Osteocyte (in vitro differentiated cells): Measurements from ENCODE around the gene NUDT3. TPM values are rescaled to one million over a fixed set of nuclear protein-coding genes. Genes with fewer than 3 reads are reported as not detected.

Source experiments
- DNase-seq: peaks from one replicate; pipeline ENCODE4 v3.0.0; 2021; ENCODE audit warnings: mixed read lengths; ENCODE audit not compliant: unreplicated experiment; ENCODE audit errors: extremely low spot score
- H3K27ac Mint-ChIP-seq: one replicate; pipeline ENCODE4 v1.8.0; 2021; ENCODE audit warnings: mild to moderate bottlenecking, mixed read lengths; ENCODE audit not compliant: unreplicated experiment
- H3K27me3 Mint-ChIP-seq: one replicate; pipeline ENCODE4 v1.8.0; 2021; ENCODE audit warnings: mixed read lengths; ENCODE audit not compliant: unreplicated experiment
- H3K36me3 Mint-ChIP-seq: one replicate; pipeline ENCODE4 v1.8.0; 2021; ENCODE audit warnings: mixed read lengths; ENCODE audit not compliant: unreplicated experiment
- H3K4me1 Mint-ChIP-seq: one replicate; pipeline ENCODE4 v1.8.0; 2021; ENCODE audit warnings: mixed read lengths; ENCODE audit not compliant: unreplicated experiment
- H3K4me3 Mint-ChIP-seq: one replicate; pipeline ENCODE4 v1.8.0; 2021; ENCODE audit warnings: mild to moderate bottlenecking, moderate library complexity, mixed read lengths; ENCODE audit not compliant: unreplicated experiment
- H3K9me3 Mint-ChIP-seq: one replicate; pipeline ENCODE4 v1.8.0; 2021; ENCODE audit warnings: mixed read lengths; ENCODE audit not compliant: unreplicated experiment
- total RNA-seq: library from RNA; stranded (reverse); gene quantifications from 2 replicates; pipeline ENCODE4 v1.2.1, GENCODE V29; 2021
- TF ChIP-seq, protein P1 (sequence below): fragments of 200-600 bp; sonication (generic); IDR thresholded peaks from 2 replicates; pipeline ENCODE4 v1.5.0; 2021; ENCODE audit warnings: antibody characterized with exemption, mild to moderate bottlenecking, moderate library complexity

NUDT3 gene
- total RNA-seq, 1 donor from 2014 or later = 32.0 TPM

DNA sequence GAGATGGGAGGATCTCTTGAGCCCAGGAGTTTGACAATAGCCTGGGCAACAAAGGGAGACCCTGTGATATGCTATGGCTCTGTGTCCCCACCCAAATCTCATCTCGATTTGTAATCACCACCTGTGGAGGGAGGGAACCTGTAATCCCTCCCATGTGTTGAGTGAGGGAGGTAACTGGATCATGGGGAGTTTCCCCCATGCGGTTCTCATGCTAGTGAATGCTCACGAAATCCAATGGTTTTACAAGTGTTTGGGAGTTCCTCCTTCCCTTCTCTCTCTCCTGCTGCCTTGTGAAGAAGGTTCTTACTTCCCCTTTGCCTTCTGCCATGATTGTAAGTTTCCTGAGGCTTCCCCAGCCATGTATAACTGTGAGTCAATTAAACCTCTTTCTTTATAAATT lies 3.4 kb downstream of the NUDT3 start:
- no peak overlapping the region for H3K4me3 Mint-ChIP-seq
- H3K9me3 Mint-ChIP-seq = no peaks in the 10 kb centered on the region
- no peaks in the 10 kb centered on the region for H3K27me3 Mint-ChIP-seq
- TF ChIP-seq, protein P1, sequence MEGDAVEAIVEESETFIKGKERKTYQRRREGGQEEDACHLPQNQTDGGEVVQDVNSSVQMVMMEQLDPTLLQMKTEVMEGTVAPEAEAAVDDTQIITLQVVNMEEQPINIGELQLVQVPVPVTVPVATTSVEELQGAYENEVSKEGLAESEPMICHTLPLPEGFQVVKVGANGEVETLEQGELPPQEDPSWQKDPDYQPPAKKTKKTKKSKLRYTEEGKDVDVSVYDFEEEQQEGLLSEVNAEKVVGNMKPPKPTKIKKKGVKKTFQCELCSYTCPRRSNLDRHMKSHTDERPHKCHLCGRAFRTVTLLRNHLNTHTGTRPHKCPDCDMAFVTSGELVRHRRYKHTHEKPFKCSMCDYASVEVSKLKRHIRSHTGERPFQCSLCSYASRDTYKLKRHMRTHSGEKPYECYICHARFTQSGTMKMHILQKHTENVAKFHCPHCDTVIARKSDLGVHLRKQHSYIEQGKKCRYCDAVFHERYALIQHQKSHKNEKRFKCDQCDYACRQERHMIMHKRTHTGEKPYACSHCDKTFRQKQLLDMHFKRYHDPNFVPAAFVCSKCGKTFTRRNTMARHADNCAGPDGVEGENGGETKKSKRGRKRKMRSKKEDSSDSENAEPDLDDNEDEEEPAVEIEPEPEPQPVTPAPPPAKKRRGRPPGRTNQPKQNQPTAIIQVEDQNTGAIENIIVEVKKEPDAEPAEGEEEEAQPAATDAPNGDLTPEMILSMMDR = no peak
- peak overlapping the region; percentile 54 for H3K27ac Mint-ChIP-seq
- DNase-seq = no peak
- H3K4me1 Mint-ChIP-seq = peaks cover 51% of the 10 kb centered on the region
- H3K36me3 Mint-ChIP-seq = peaks cover 2% of the 10 kb centered on the region

DNA sequence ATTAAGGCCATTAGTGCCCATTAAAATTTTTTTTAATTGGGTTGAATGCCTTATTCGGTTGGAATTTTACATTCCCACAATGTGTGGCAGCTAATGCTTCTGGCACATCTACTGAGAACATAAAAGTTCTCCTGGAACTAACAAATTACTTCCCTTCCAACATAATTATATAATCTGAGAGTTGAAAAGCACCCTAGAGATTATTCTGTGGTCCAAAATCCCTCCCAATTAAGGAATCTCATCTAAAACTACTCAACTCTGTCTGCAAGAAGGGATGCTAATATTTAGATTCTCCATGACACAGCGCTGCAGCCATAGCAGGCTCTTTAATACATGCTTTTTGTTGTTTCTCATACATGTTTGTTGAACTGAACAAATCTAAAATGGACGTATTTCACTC lies 4.0 kb downstream of the NUDT3 start:
- Mint-ChIP-seq H3K36me3 (peaks cover 2% of the 10 kb centered on the region), H3K4me3 (no peak overlapping the region), H3K9me3 (no peaks in the 10 kb centered on the region), H3K27me3 (no peaks in the 10 kb centered on the region), H3K4me1 (peaks cover 51% of the 10 kb centered on the region), H3K27ac (no peak overlapping the region)
- DNase-seq = no peak
- TF ChIP-seq, protein P1 = no peak

DNA sequence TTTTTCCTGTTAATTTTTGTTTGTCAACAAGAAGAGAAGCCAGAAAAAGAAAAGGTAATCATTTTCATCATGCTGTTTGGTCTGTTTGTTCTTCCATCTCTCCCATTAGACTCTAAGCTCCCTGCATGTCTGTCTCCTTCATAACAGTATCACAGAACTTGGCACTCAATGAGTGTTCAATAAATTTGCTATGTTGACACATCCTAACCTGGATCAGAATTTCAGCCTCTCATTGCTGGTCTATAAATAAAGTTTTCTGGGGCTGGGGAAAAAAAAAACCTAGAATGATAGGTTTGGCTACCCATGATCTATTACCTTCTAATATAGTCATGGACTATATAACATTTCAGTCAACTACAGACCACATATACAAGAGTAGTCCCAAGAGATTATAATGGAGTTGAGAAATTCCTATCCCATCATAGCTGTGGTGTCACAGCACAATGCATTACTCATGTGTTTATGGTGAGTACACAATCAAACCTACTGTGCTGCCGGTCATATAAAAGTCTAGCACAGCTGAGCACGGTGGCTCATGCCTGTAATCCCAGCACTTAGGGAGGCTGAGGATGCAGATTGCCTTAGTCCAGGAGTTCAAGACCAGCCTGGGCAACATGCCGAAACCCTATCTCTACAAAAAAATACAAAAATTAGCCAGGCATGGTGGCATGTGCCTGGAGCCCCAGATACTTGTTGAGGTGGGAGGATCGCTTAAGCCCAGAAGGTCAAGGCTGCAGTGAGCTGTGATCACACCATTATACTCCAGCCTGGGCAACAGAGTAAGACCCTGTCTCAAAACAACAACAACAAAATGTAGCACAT lies 5.9 kb downstream of the NUDT3 start:
- peaks cover 2% of the 10 kb centered on the region for H3K36me3 Mint-ChIP-seq
- H3K4me3 Mint-ChIP-seq = no peak overlapping the region
- no peak for DNase-seq
- TF ChIP-seq, protein P1 = no peak
- H3K9me3 Mint-ChIP-seq = no peaks in the 10 kb centered on the region
- H3K4me1 Mint-ChIP-seq = peaks cover 48% of the 10 kb centered on the region
- no peaks in the 10 kb centered on the region for H3K27me3 Mint-ChIP-seq
- no peak overlapping the region for H3K27ac Mint-ChIP-seq

DNA sequence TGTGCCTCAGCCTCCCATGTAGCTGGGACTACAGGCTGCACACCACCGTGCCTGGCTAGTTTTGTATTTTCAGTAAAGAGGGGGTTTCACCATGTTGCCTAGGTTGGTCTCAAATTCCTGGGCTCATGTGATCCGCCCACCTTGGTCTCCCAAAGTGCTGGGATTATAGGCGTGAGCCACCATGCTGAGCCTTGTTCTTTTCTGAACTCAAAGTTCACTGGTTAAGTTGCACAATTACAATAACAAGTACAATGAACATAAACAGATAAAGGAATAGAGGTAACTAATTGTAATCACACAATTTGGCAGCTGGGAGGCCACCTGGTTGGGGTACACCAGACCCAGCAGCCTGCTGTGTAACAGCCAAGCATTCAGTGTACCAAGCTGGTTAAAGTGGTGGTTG lies 6.7 kb downstream of the NUDT3 start:
- H3K4me3 Mint-ChIP-seq = no peak overlapping the region
- H3K27ac Mint-ChIP-seq = no peak overlapping the region
- TF ChIP-seq, protein P1 = no peak
- peaks cover 2% of the 10 kb centered on the region for H3K36me3 Mint-ChIP-seq
- no peaks in the 10 kb centered on the region for H3K9me3 Mint-ChIP-seq
- no peak for DNase-seq
- H3K4me1 Mint-ChIP-seq = peaks cover 52% of the 10 kb centered on the region
- H3K27me3 Mint-ChIP-seq = no peaks in the 10 kb centered on the region

DNA sequence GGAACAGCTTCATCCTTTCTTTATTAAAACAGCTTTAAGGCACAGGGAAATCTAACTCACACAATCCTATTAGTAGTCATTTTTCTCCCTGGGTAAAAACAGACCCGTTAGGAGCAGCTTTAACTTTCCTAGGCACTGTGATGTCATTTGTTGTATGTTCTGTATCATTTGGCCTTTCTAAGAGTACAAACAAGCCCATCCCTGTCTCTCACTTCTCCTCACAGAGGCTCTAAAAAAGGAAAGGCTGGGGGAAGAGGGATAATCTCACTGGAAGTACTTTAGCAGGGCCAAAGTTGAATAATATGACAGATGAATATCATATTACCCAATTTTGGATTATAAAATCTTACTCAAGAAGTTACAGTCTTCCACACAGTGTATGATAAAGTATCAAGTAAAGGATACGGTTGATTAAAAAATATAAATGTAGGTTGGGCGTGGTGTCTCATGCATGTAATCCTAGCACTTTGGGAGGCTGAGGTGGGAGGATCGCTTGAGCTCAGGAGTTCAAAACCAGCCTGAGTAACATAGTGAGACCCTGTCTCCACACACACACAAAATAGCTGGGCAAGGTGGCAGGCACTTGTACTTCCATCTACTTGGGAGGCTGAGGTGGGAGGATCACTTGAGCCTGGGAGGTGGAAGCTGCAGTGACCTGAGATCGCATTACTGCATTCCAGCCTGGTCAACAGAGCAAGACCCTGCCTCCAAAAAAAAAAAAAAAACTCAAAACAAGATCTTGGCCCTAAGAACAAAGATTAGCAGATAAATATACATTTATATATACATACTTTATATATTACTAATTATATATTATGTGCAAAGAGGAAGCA lies 7.9 kb downstream of the NUDT3 start:
- Mint-ChIP-seq H3K4me1 (peaks cover 50% of the 10 kb centered on the region), H3K4me3 (no peak overlapping the region), H3K27ac (peak overlapping the region; percentile 47), H3K27me3 (no peaks in the 10 kb centered on the region), H3K9me3 (no peaks in the 10 kb centered on the region), H3K36me3 (peaks cover 2% of the 10 kb centered on the region)
- TF ChIP-seq, protein P1 = no peak
- no peak for DNase-seq
